B cell (primary cell): ENCODE measurements around the gene AUP1. TPM values are rescaled to one million over a fixed set of nuclear protein-coding genes. Genes with fewer than 3 reads are reported as not detected.

Source experiments
- ATAC-seq: fragments of 200-7000 bp; cut with Tn5 transposase; one replicate; pipeline ENCODE4 v1.10.0; 2021; ENCODE audit warnings: low read depth, mild to moderate bottlenecking, moderate number of reproducible peaks, moderate library complexity
- CTCF ChIA-PET: fragments of 350-600 bp; sonication (Branson Sonifier 250); formaldehyde crosslinking; loops from one replicate; lab custom pipeline; 2021; ENCODE audit warnings: antibody characterized with exemption, inconsistent platforms; lab: Charles Lee
- POLR2A ChIA-PET: fragments of 350-600 bp; sonication (Branson Sonifier 250); formaldehyde crosslinking; loops from one replicate; lab custom pipeline; 2021; ENCODE audit warnings: antibody characterized with exemption; lab: Charles Lee
- DNase-seq: peaks from one replicate; pipeline ENCODE4 v3.0.0; 2013
- H2AFZ ChIP-seq: 2 replicates; pipeline ENCODE4 v1.6.1; 2012; ENCODE audit warnings: mild to moderate bottlenecking, low read depth, low read length; ENCODE audit not compliant: insufficient read depth, poor library complexity, severe bottlenecking
- H3K27ac ChIP-seq, 2 donors: 1 replicate in 1 of 2; 2 replicates in 1 of 2; pipeline ENCODE4 v1.5.1; 2012 to 2013; ENCODE audit warnings: low read length in 2 of 2, mild to moderate bottlenecking in 2 of 2, moderate library complexity in 1 of 2
- H3K27me3 ChIP-seq, 4 experiments: fragments of 200-600 bp in 1 of 4; sonication (generic) in 1 of 4; replicated peaks in 1 of 4; 1 replicate in 2 of 4; 2 replicates in 2 of 4; pipeline versions ENCODE4 v1.6.1 to v1.7.0; 2013 to 2016; ENCODE audit warnings: low read length in 3 of 4, mild to moderate bottlenecking in 2 of 4, mixed read lengths in 1 of 4, moderate library complexity in 1 of 4; ENCODE audit not compliant: insufficient read depth in 4 of 4, control insufficient read depth in 3 of 4; ENCODE audit errors: control extremely low read depth in 1 of 4
- H3K36me3 ChIP-seq, 2 experiments: replicated peaks in 1 of 2; 1 replicate in 1 of 2; 2 replicates in 1 of 2; pipeline versions ENCODE4 v1.6.1 to v1.7.1; 2013; ENCODE audit warnings: low read length in 1 of 2; ENCODE audit not compliant: insufficient read depth in 2 of 2, control insufficient read depth in 1 of 2; ENCODE audit errors: control extremely low read depth in 1 of 2, extremely low read depth in 1 of 2
- H3K4me1 ChIP-seq, 2 donors: fragments of 200-600 bp in 1 of 2; sonication (generic) in 1 of 2; 1 replicate in 1 of 2; 2 replicates in 1 of 2; pipeline versions ENCODE4 v1.5.1 to v1.6.1; 2013 to 2017; ENCODE audit warnings: low read length in 2 of 2; ENCODE audit not compliant: control insufficient read depth in 2 of 2, insufficient read depth in 2 of 2
- H3K4me2 ChIP-seq: replicated peaks from 2 replicates; pipeline ENCODE3; 2012; ENCODE audit warnings: mild to moderate bottlenecking, low read depth, low read length; ENCODE audit not compliant: poor library complexity, severe bottlenecking
- H3K4me3 ChIP-seq, 5 experiments: fragments of 200-600 bp in 1 of 5; sonication (generic) in 1 of 5; 1 replicate in 3 of 5; 2 replicates in 2 of 5; pipeline versions ENCODE4 v1.5.1 to v1.7.0; 2011 to 2016; ENCODE audit warnings: low read length in 4 of 5, mild to moderate bottlenecking in 4 of 5, low read depth in 2 of 5, control low read depth in 1 of 5, moderate library complexity in 1 of 5; ENCODE audit not compliant: insufficient read depth in 1 of 5; ENCODE audit errors: control extremely low read depth in 1 of 5, extremely low read depth in 1 of 5
- H3K79me2 ChIP-seq: fragments of 200-600 bp; sonication (generic); one replicate; pipeline ENCODE4 v1.6.0; 2016; ENCODE audit warnings: low read length; ENCODE audit not compliant: control insufficient read depth, insufficient read depth
- H3K9ac ChIP-seq: fragments of 200-600 bp; sonication (generic); 2 replicates; pipeline ENCODE4 v1.6.1; 2017; ENCODE audit warnings: mild to moderate bottlenecking, low read length, moderate library complexity
- H3K9me3 ChIP-seq, 3 donors: one replicate each; pipeline versions ENCODE4 v1.6.1 to v1.7.1; 2013; ENCODE audit warnings: low read length in 2 of 3; ENCODE audit not compliant: control insufficient read depth in 2 of 3, insufficient read depth in 1 of 3; ENCODE audit errors: control extremely low read depth in 1 of 3
- H4K20me1 ChIP-seq: 2 replicates; pipeline ENCODE4 v1.6.0; 2012; ENCODE audit warnings: mild to moderate bottlenecking, low read length; ENCODE audit not compliant: insufficient read depth, control insufficient read depth, poor library complexity, severe bottlenecking
- H3K27ac Mint-ChIP-seq: one replicate; pipeline ENCODE4 v1.8.0; 2021; ENCODE audit warnings: mixed read lengths
- H3K27me3 Mint-ChIP-seq: one replicate; pipeline ENCODE4 v1.8.0; 2021; ENCODE audit warnings: mixed read lengths
- H3K4me1 Mint-ChIP-seq: one replicate; pipeline ENCODE4 v1.8.0; 2021; ENCODE audit warnings: mixed read lengths
- H3K4me3 Mint-ChIP-seq: one replicate; pipeline ENCODE4 v1.8.0; 2021; ENCODE audit warnings: mixed read lengths
- H3K9me3 Mint-ChIP-seq: one replicate; pipeline ENCODE4 v1.8.0; 2022; ENCODE audit warnings: mixed read lengths; ENCODE audit not compliant: insufficient read depth
- EZH2 ChIP-seq: IDR thresholded peaks from 2 replicates; pipeline ENCODE4 v1.6.1; 2012; ENCODE audit warnings: borderline replicate concordance, low read depth, mild to moderate bottlenecking, moderate library complexity, low read length; ENCODE audit not compliant: insufficient read depth, poor library complexity, severe bottlenecking
- WGBS: methylation state at CpG from one replicate; pipeline ENCODE4 v1.1.5; 2013; ENCODE audit warnings: missing lambda C conversion rate; ENCODE audit not compliant: insufficient coverage; 5-methylcytosine and 5-hydroxymethylcytosine counted together
- intact Hi-C: fragments of 100-400 bp; cut with micrococcal nuclease; formaldehyde crosslinking; loops from one replicate; pipeline ENCODE4 v1.10.0; 2022
- polyA plus RNA-seq: library from polyadenylated mRNA; depleted of rRNA; stranded (reverse); fragments of >200 nt; gene quantifications from 2 replicates; pipeline ENCODE4 v1.2.3, GENCODE V29; 2012
- total RNA-seq, 2 donors: library from RNA; stranded (reverse); fragments of 120-200 nt in 1 of 2; gene quantifications; 1 replicate in 1 of 2; 2 replicates in 1 of 2; pipeline versions ENCODE4 v1.2.3 to v1.2.4, GENCODE V29; 2013 to 2022
- TF ChIP-seq, protein P1 (sequence below): fragments of 200-600 bp; IDR thresholded peaks from one replicate; pipeline ENCODE4 v1.8.0; 2022; ENCODE audit warnings: antibody characterized with exemption, mild to moderate bottlenecking

AUP1 gene
- total and polyA plus RNA-seq, 2 donors (not counting 1 experiment from before 2014, with no cell fraction given), result 201 to 525 TPM

- TF ChIP-seq, protein P1, sequence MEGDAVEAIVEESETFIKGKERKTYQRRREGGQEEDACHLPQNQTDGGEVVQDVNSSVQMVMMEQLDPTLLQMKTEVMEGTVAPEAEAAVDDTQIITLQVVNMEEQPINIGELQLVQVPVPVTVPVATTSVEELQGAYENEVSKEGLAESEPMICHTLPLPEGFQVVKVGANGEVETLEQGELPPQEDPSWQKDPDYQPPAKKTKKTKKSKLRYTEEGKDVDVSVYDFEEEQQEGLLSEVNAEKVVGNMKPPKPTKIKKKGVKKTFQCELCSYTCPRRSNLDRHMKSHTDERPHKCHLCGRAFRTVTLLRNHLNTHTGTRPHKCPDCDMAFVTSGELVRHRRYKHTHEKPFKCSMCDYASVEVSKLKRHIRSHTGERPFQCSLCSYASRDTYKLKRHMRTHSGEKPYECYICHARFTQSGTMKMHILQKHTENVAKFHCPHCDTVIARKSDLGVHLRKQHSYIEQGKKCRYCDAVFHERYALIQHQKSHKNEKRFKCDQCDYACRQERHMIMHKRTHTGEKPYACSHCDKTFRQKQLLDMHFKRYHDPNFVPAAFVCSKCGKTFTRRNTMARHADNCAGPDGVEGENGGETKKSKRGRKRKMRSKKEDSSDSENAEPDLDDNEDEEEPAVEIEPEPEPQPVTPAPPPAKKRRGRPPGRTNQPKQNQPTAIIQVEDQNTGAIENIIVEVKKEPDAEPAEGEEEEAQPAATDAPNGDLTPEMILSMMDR, result no peak
- peak; percentile 71 for TF ChIP-seq EZH2
- DNase-seq (peak; percentile 68), ATAC-seq (no peak)
- Histone ChIP-seq H3K27me3 (peaks cover 2 to 83% (median 56%) of the 10 kb centered on the region in 4 experiments), H3K9me3 (peaks cover 0 to 31% (median 1%) of the 10 kb centered on the region in 3 donors), H3K4me1 (peaks cover 36 to 48% of the 10 kb centered on the region in 2 donors), H4K20me1 (peaks cover 6% of the 10 kb centered on the region), H3K36me3 (no peaks in the 10 kb centered on the region), H2AFZ (peak overlapping the region; percentile 46), H3K4me3 (peak overlapping the region in 1 of 5 experiments; percentile 68), H3K79me2 (no peaks in the 10 kb centered on the region), H3K9ac (peak overlapping the region; percentile 67), H3K4me2 (peak overlapping the region; percentile 96), H3K27ac (no peak overlapping the region)
- ChIA-PET CTCF (interaction anchor here (0.8 to 1.6 kb wide), 3 partner anchors 10 to 74 kb away, joined by 3 to 4 read pairs (median 4); no protein-coding TSS in a partner anchor), POLR2A (interaction anchor here (1.7 kb wide), 1 partner anchor 16 kb away, joined by 7 read pairs; the partner anchor contains the start of genes AUP1 and HTRA2)
- Mint-ChIP-seq H3K4me3 (peak overlapping the region; percentile 60), H3K9me3 (no peaks in the 10 kb centered on the region), H3K4me1 (peaks cover 29% of the 10 kb centered on the region), H3K27ac (peak overlapping the region; percentile 53), H3K27me3 (peaks cover 59% of the 10 kb centered on the region)
- WGBS, result 6% methylated on average over 52 of the region's 52 CpGs
- intact Hi-C loops, result no loop called here
Measured at GRCh38 chr2:74513605-74514367, 15.7 kb downstream of the AUP1 start.
